Stimulated activated CD4-positive, alpha-beta T cell treated with anti-CD3 and anti-CD28 coated beads, TNF-alpha, amount 100 ng/mL, for 4 hours (primary cell): ENCODE measurements around the gene HSD17B13.
"Not testable (repeated sequence)": the region's sequence is repeated elsewhere in the genome, so short reads cannot be mapped to it uniquely, and the experiment has no call there.

Experiments
- DNase-seq, 3 experiments: peaks; one replicate each; pipeline ENCODE4 v3.0.0-alpha.2; 2020; ENCODE audit warnings: low read depth in 3 of 3

Gene HSD17B13

GRCh38 chr4:87316961-87317360, 5.7 kb downstream of the HSD17B13 start:
- DNase-seq: no peak

GRCh38 chr4:87315000-87315399, 7.7 kb downstream of the HSD17B13 start:
- not testable (repeated sequence) for DNase-seq

- no peak for DNase-seq
Observed at GRCh38 chr4:87313756-87314155, 8.9 kb downstream of the HSD17B13 start.

- no peak for DNase-seq
Observed at GRCh38 chr4:87311684-87312083, 11.0 kb downstream of the HSD17B13 start.

GRCh38 chr4:87310691-87311335, 11.9 kb downstream of the HSD17B13 start:
- DNase-seq: no peak

- no peak for DNase-seq
Observed at GRCh38 chr4:87309625-87310024, 13.1 kb downstream of the HSD17B13 start.

GRCh38 chr4:87306056-87306455, 16.6 kb downstream of the HSD17B13 start:
- DNase-seq: no peak

- DNase-seq: no peak
Observed at GRCh38 chr4:87305562-87305961, 17.1 kb downstream of the HSD17B13 start.

- no peak for DNase-seq
Observed at GRCh38 chr4:87304745-87305432, 17.8 kb downstream of the HSD17B13 start.

GRCh38 chr4:87299898-87300297, 22.8 kb downstream of the HSD17B13 start:
- DNase-seq: no peak

GRCh38 chr4:87298362-87298761, 24.3 kb downstream of the HSD17B13 start:
- no peak for DNase-seq

GRCh38 chr4:87294911-87295310, 27.8 kb downstream of the HSD17B13 start:
- DNase-seq: not testable (repeated sequence)

- DNase-seq: not testable (repeated sequence)
Observed at GRCh38 chr4:87293889-87294288, 28.8 kb downstream of the HSD17B13 start.

GRCh38 chr4:87286970-87287369, 35.7 kb downstream of the HSD17B13 start:
- no peak for DNase-seq

GRCh38 chr4:87284268-87284667, 38.4 kb downstream of the HSD17B13 start:
- DNase-seq: not testable (repeated sequence)

- no peak for DNase-seq
Observed at GRCh38 chr4:87283151-87283550, 39.5 kb downstream of the HSD17B13 start.

GRCh38 chr4:87281603-87282002, 41.1 kb downstream of the HSD17B13 start:
- DNase-seq: no peak

- no peak for DNase-seq
Observed at GRCh38 chr4:87278335-87278794, 44.3 kb downstream of the HSD17B13 start.

- no peak for DNase-seq
Observed at GRCh38 chr4:87275311-87275710, 47.4 kb downstream of the HSD17B13 start.

GRCh38 chr4:87274803-87275202, 47.9 kb downstream of the HSD17B13 start:
- no peak for DNase-seq

GRCh38 chr4:87274327-87274726, 48.4 kb downstream of the HSD17B13 start:
- DNase-seq: no peak

GRCh38 chr4:87270825-87271224, 51.9 kb downstream of the HSD17B13 start:
- DNase-seq: no peak

- DNase-seq: no peak
Observed at GRCh38 chr4:87270144-87270543, 52.5 kb downstream of the HSD17B13 start.
